ENCODE results near the gene ATP6V0C. TPM values are rescaled to one million over a fixed set of nuclear protein-coding genes. Genes with fewer than 3 reads are reported as not detected.
A peak's percentile ranks its signal among the peaks of the same experiment; 100 is the strongest.

The ATP6V0C gene
- total RNA-seq, 1 experiment from 2014 or later: 249 TPM

DNA sequence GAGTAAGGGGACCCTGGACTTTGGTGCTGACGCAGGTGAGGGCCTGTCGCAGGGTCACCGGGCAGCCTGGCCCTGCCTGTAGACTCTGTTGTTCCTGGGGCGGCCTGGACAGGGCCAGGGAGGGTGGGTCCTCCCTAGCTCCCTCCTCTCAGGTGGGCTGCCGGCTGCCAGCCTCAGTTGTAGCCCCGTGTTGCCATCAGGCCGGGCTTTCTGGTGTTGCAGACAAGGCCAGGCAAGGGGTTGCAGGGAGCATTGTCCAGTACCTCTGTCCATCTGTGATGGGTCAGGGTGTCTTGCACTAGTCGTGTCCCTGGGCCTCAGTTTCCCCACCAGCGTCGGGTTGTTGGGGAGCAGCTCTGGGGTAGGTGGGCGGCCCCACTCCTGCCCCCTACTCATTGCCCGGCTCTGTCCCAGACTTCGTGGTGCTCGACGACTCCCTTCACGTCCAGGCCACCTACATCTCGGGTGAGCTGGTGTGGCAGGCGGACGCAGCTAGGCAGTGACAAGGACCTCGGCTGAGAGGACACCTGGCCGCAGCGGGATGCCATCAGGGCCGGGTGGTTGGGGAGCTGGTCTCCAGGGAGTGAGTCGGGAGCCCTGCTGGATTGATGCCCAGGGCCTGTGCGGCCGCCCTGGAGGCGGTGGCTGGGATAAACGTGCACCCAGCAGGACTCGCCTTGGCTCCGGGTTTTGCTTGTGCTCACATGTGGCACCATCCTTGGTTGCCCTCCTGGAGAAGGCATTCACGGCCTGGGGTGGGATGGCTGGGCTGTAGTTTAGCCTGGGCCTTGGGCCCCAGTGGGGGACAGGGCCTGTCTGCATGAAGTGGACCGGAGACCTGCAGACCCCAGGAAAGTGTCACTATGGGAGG lies 15.5 kb downstream of the ATP6V0C start:
- Histone ChIP-seq H3K9me3 (ENCODE audit: insufficient read depth, low read depth) (no peaks in the 10 kb centered on the region), H3K4me1 (replicated peaks; ENCODE audit: insufficient read depth) (peaks cover 10% of the 10 kb centered on the region; the same call in 1 of the 2 replicates), H3K4me2 (no peak overlapping the region), H3F3A (ENCODE audit: insufficient read depth, low read depth) (peaks cover 13% of the 10 kb centered on the region; the same call in 1 of the 2 replicates), H4K20me1 (ENCODE audit: insufficient read depth) (no peaks in the 10 kb centered on the region), H3K79me2 (ENCODE audit: low read depth) (no peaks in the 10 kb centered on the region), H3K27me3 (ENCODE audit: insufficient read depth, low read depth) (no peaks in the 10 kb centered on the region), H2AFZ (no peak overlapping the region), H3K4me3 (no peak overlapping the region), H3K36me3 (ENCODE audit: low read depth) (no peaks in the 10 kb centered on the region), H3K27ac (no peak overlapping the region), H3K9me2 (ENCODE audit: insufficient read depth) (no peaks in the 10 kb centered on the region)
- BruUV-seq (replicated peaks): no TSS peak
- ChIA-PET CTCF (interaction anchor here (0.6 kb wide), 1 partner anchor 1090 kb away, joined by 12 read pairs; no protein-coding TSS in a partner anchor), POLR2A (ENCODE audit: unreplicated experiment) (no interaction called here)
- no peak for TF ChIP-seq EZH2 (IDR thresholded peaks at IDR 0.05; ENCODE audit: low read depth)
- intact Hi-C loops (cut with micrococcal nuclease; ENCODE audit: unreplicated experiment): no loop called here
- no peak for DNase-seq

DNA sequence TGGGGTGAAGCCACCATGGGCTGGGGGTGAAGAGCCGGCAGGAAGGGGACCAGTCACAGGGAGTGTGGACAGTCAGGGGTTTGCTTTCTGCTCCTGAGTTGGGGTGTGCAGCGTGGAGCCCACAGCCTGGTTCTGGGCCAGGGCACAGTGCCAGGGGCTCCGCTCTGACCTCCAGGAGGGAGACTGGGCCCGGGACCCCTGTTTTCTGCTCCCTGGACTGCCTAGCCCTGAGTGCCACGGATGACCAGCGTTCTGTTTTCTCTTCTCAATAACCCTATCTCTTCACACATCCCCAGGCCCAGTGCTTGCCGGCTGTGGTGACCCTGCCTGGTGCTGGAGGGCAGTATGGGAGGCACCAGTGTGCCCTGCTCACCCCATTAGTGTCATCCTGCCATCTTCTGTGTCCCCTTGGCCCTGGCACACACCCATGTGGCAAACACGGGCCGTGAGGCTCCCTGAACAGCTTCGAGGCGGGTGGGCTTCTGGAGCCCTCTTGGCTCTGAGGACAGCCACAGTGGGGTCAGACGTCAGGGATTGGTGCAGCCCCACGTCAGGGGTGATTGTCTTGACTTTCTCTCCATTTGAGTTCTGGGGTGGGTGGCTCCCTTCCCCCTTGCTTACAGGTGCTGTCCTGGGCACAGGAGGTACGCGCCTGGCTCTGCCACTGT lies 16.3 kb downstream of the ATP6V0C start:
- H3K36me3 ChIP-seq (ENCODE audit: low read depth): no peaks in the 10 kb centered on the region
- H3F3A ChIP-seq (ENCODE audit: insufficient read depth, low read depth): peaks cover 17% of the 10 kb centered on the region; the same call in 1 of the 2 replicates
- intact Hi-C loops (cut with micrococcal nuclease; ENCODE audit: unreplicated experiment): no loop called here
- no peaks in the 10 kb centered on the region for H3K9me3 ChIP-seq (ENCODE audit: insufficient read depth, low read depth)
- POLR2A ChIA-PET (ENCODE audit: unreplicated experiment): interaction anchor here (0.6 kb wide), 1 partner anchor 312 kb away, joined by 3 read pairs; no protein-coding TSS in a partner anchor
- DNase-seq: no peak
- no peak overlapping the region for H3K4me3 ChIP-seq
- no peaks in the 10 kb centered on the region for H4K20me1 ChIP-seq (ENCODE audit: insufficient read depth)
- TF ChIP-seq EZH2 (IDR thresholded peaks at IDR 0.05; ENCODE audit: low read depth): no peak
- TF ChIP-seq, protein P1, sequence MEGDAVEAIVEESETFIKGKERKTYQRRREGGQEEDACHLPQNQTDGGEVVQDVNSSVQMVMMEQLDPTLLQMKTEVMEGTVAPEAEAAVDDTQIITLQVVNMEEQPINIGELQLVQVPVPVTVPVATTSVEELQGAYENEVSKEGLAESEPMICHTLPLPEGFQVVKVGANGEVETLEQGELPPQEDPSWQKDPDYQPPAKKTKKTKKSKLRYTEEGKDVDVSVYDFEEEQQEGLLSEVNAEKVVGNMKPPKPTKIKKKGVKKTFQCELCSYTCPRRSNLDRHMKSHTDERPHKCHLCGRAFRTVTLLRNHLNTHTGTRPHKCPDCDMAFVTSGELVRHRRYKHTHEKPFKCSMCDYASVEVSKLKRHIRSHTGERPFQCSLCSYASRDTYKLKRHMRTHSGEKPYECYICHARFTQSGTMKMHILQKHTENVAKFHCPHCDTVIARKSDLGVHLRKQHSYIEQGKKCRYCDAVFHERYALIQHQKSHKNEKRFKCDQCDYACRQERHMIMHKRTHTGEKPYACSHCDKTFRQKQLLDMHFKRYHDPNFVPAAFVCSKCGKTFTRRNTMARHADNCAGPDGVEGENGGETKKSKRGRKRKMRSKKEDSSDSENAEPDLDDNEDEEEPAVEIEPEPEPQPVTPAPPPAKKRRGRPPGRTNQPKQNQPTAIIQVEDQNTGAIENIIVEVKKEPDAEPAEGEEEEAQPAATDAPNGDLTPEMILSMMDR (conservative IDR thresholded peaks at IDR 0.05): no peak
- no peaks in the 10 kb centered on the region for H3K79me2 ChIP-seq (ENCODE audit: low read depth)
- H3K4me1 ChIP-seq (replicated peaks; ENCODE audit: insufficient read depth): peaks cover 10% of the 10 kb centered on the region; the same call in 1 of the 2 replicates
- no peaks in the 10 kb centered on the region for H3K9me2 ChIP-seq (ENCODE audit: insufficient read depth)
- CTCF ChIA-PET: no interaction called here
- no peak overlapping the region for H3K4me2 ChIP-seq
- H3K27ac ChIP-seq: no peak overlapping the region
- BruUV-seq (replicated peaks): no TSS peak
- H3K27me3 ChIP-seq (ENCODE audit: insufficient read depth, low read depth): no peaks in the 10 kb centered on the region
- H2AFZ ChIP-seq: no peak overlapping the region

DNA sequence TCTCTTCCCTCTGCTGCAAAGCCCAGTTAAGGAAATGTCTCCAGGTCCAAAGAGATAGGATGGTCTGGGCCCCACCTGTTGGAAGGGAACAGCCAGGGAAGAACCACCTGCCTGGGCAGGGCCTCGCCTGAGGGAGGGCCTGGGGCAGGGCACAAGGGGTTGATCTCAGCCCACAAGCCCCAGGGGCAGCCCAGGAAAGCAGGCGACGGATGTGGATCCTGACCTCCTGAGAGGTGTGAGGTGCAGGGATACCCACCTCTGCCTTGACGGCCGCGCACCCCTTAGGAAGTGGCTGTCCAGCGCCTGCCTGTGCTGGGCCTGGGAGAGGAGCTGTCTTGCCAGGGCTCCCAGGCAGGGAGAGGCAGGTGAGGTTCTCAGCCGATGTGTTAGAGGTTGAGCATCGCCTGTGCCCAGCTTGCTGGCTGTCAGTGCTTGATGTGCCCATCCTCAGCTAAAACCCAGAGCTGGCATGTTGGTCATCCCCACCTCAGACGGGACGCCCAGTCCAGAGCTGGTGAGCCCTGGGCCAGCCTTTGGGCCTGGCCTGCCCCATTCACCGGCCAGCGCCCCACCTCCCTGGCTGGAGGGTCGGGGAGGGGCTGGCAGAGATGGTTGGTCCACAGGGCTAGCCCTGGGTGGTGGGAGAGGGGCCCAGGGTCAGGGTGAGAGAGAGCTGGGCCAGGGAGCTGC lies 17.0 kb downstream of the ATP6V0C start:
- Histone ChIP-seq H3K9me3 (ENCODE audit: insufficient read depth, low read depth) (no peaks in the 10 kb centered on the region), H3K4me1 (replicated peaks; ENCODE audit: insufficient read depth) (peaks cover 10% of the 10 kb centered on the region; the same call in 1 of the 2 replicates), H3K9me2 (ENCODE audit: insufficient read depth) (no peaks in the 10 kb centered on the region), H3K27ac (peak overlapping the region; percentile 38; the same call in 1 of the 2 replicates), H2AFZ (no peak overlapping the region), H4K20me1 (ENCODE audit: insufficient read depth) (no peaks in the 10 kb centered on the region), H3F3A (ENCODE audit: insufficient read depth, low read depth) (peaks cover 19% of the 10 kb centered on the region; the same call in 1 of the 2 replicates), H3K79me2 (ENCODE audit: low read depth) (no peaks in the 10 kb centered on the region), H3K4me2 (peak overlapping the region; percentile 85; the same call in 1 of the 2 replicates), H3K27me3 (ENCODE audit: insufficient read depth, low read depth) (no peaks in the 10 kb centered on the region), H3K4me3 (no peak overlapping the region), H3K36me3 (ENCODE audit: low read depth) (no peaks in the 10 kb centered on the region)
- DNase-seq: no peak
- intact Hi-C loops (cut with micrococcal nuclease; ENCODE audit: unreplicated experiment): no loop called here
- CTCF ChIA-PET: interaction anchor here (0.6 kb wide), 1 partner anchor 52 kb away, joined by 4 read pairs; no protein-coding TSS in a partner anchor
- BruUV-seq (replicated peaks): no TSS peak
- TF ChIP-seq, protein P1 (conservative IDR thresholded peaks at IDR 0.05): no peak
- POLR2A ChIA-PET (ENCODE audit: unreplicated experiment): interaction anchor here (0.6 to 0.7 kb wide), 3 partner anchors 8 to 748 kb away, joined by 3 to 16 read pairs (median 5); partner anchors contain the start of genes NUBP2 and SPSB3

Measured in PC-9 (cell line).